MCF 10A (cell line): ENCODE results near the gene PFKP. TPM values are rescaled to one million over a fixed set of nuclear protein-coding genes. Genes with fewer than 3 reads are reported as not detected.

Source experiments
- BruUV-seq: library from RNA; stranded (reverse); fragments of 400-500 nt; replicated peaks from 2 replicates; lab custom pipeline; 2021; lab: Mats Ljungman, UMichigan
- CTCF ChIA-PET: fragments of 300-600 bp; sonication (Branson Sonifier 250); formaldehyde crosslinking; extraction: SDS; loops from one replicate; lab custom pipeline; 2021; ENCODE audit warnings: antibody characterized with exemption, inconsistent platforms; lab: Yijun Ruan, JAX
- POLR2A ChIA-PET: fragments of 300-600, 350-650 bp; sonication (Branson Sonifier 250); formaldehyde crosslinking; extraction: SDS; loops from one replicate; lab custom pipeline; 2020; ENCODE audit warnings: antibody characterized with exemption, inconsistent platforms; lab: Yijun Ruan, JAX
- DNase-seq: peaks from one replicate; pipeline ENCODE4 v3.0.0-alpha.2; 2018; ENCODE audit not compliant: unreplicated experiment
- H3K27ac Mint-ChIP-seq: one replicate; pipeline ENCODE4 v1.8.0; 2022; ENCODE audit warnings: mild to moderate bottlenecking, low read depth, mixed read lengths; ENCODE audit not compliant: unreplicated experiment
- H3K27me3 Mint-ChIP-seq: one replicate; pipeline ENCODE4 v1.8.0; 2022; ENCODE audit warnings: mixed read lengths; ENCODE audit not compliant: insufficient read depth, unreplicated experiment
- H3K36me3 Mint-ChIP-seq: one replicate; pipeline ENCODE4 v1.8.0; 2022; ENCODE audit warnings: mild to moderate bottlenecking, moderate library complexity, mixed read lengths; ENCODE audit not compliant: insufficient read depth, unreplicated experiment
- H3K4me1 Mint-ChIP-seq: one replicate; pipeline ENCODE4 v1.8.0; 2022; ENCODE audit warnings: mixed read lengths; ENCODE audit not compliant: insufficient read depth, unreplicated experiment
- H3K4me3 Mint-ChIP-seq: one replicate; pipeline ENCODE4 v1.8.0; 2022; ENCODE audit warnings: mild to moderate bottlenecking, moderate library complexity, mixed read lengths; ENCODE audit not compliant: unreplicated experiment
- H3K9me3 Mint-ChIP-seq: one replicate; pipeline ENCODE4 v1.8.0; 2022; ENCODE audit warnings: mixed read lengths; ENCODE audit not compliant: unreplicated experiment
- intact Hi-C: fragments of 100-400 bp; cut with micrococcal nuclease; formaldehyde crosslinking; loops from 2 replicates; pipeline ENCODE4 v1.14.1; 2022
- total RNA-seq: library from RNA; stranded (reverse); gene quantifications from 2 replicates; pipeline ENCODE4 v1.2.3, GENCODE V29; 2022
- TF ChIP-seq, protein P1 (sequence below): fragments of 200-600 bp; IDR thresholded peaks from one replicate; pipeline ENCODE4 v1.8.0; 2022; ENCODE audit warnings: antibody characterized with exemption, mild to moderate bottlenecking; ENCODE audit not compliant: unreplicated experiment

Gene PFKP
- total RNA-seq, 1 experiment from 2014 or later = 186 TPM

DNA sequence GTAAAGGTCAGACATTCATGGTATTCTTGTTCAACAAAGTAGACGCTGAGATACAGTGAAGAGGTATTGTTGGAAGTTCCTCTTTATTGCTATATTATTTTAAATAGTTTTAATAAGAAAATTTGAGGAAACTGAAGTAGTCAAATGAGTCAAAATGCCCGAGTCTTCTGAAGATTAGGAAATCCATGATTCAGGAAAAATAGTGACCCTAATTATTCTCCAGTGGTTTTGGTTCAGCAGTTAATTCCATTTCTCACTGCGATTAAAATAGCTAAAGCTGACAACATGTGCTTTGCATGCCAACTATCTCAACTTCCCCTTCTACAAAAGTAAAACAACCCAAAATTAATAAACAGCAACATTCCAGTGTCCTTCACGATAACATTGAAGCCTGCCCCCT is 32.7 kb upstream of the PFKP start:
- POLR2A ChIA-PET = no interaction called here
- Mint-ChIP-seq H3K27ac (no peak overlapping the region), H3K36me3 (no peaks in the 10 kb centered on the region), H3K27me3 (peaks cover 73% of the 10 kb centered on the region), H3K4me3 (no peak overlapping the region), H3K9me3 (no peaks in the 10 kb centered on the region), H3K4me1 (no peaks in the 10 kb centered on the region)
- TF ChIP-seq, protein P1, sequence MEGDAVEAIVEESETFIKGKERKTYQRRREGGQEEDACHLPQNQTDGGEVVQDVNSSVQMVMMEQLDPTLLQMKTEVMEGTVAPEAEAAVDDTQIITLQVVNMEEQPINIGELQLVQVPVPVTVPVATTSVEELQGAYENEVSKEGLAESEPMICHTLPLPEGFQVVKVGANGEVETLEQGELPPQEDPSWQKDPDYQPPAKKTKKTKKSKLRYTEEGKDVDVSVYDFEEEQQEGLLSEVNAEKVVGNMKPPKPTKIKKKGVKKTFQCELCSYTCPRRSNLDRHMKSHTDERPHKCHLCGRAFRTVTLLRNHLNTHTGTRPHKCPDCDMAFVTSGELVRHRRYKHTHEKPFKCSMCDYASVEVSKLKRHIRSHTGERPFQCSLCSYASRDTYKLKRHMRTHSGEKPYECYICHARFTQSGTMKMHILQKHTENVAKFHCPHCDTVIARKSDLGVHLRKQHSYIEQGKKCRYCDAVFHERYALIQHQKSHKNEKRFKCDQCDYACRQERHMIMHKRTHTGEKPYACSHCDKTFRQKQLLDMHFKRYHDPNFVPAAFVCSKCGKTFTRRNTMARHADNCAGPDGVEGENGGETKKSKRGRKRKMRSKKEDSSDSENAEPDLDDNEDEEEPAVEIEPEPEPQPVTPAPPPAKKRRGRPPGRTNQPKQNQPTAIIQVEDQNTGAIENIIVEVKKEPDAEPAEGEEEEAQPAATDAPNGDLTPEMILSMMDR = no peak
- BruUV-seq = no TSS peak
- intact Hi-C loops = no loop called here
- CTCF ChIA-PET = no interaction called here
- DNase-seq = no peak

DNA sequence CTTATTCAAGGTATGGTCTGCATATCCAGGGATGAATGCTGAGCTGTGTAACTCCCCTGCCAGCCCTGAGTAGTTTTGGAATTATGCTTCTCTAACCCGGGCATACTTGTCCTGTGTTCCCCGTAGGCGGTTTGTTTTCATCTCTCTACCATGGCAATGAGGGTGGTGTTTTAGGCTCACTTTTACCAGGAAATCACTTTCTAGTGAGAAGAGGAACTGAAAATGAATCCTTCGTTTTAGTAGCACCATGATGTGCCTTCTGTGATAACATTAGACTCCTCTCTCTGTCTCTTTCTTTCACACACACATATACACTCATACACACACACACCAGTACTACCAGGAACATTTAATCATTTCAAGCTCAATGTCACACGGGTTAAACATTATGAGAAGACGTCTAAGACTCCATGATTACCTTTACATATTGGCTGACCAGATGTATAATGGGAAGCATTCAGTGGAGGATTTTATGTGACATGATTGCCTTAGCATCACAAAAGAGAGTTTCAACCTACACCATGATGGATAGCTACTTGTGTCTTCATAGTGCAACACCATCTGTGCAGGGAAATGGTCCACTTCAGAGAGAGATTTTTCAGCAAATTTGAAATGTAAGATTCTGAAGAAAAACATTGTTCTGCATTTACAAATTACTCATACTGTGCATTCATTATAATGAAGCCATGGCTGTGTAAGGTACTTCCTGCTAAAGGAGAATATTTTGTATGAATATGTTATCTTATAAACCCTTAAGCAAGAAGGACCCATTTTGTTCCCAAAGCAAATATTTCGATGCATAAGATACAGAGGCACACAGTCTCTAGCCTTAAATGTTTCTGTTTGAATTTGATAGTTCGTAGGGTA is 31.0 kb upstream of the PFKP start:
- intact Hi-C loops = no loop called here
- Mint-ChIP-seq H3K9me3 (no peaks in the 10 kb centered on the region), H3K27me3 (peaks cover 78% of the 10 kb centered on the region), H3K4me1 (no peaks in the 10 kb centered on the region), H3K4me3 (no peak overlapping the region), H3K36me3 (no peaks in the 10 kb centered on the region), H3K27ac (no peak overlapping the region)
- BruUV-seq = no TSS peak
- ChIA-PET POLR2A (no interaction called here), CTCF (no interaction called here)
- DNase-seq = no peak
- TF ChIP-seq, protein P1 = no peak

DNA sequence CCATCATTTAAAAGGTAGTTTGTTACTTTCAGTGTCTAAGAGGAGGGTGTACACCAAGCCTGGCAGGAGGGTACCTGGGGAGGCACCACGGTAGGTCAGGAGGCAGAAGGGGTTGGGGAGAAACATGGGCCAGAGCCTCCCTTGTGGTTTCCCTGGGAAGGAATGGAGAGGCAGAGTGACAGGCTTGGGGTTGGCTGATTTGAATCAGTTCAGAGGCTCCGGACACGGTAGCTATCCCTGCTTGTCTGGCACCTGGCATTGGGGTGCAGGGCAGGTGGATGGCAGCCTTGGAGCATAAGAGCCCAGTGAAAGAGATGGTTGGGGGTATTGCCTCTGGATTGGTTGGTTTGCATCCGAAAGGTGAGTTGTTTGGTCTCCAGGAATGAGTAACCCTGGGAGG is 30.2 kb upstream of the PFKP start:
- Mint-ChIP-seq H3K4me3 (no peak overlapping the region), H3K36me3 (no peaks in the 10 kb centered on the region), H3K27me3 (peaks cover 70% of the 10 kb centered on the region), H3K9me3 (no peaks in the 10 kb centered on the region), H3K4me1 (no peaks in the 10 kb centered on the region), H3K27ac (no peak overlapping the region)
- DNase-seq = no peak
- ChIA-PET CTCF (no interaction called here), POLR2A (no interaction called here)
- TF ChIP-seq, protein P1 = no peak
- intact Hi-C loops = no loop called here
- BruUV-seq = no TSS peak

GRCh38 chr10:3040069-3040468 is 27.3 kb upstream of the PFKP start:
- DNase-seq = no peak
- no peak overlapping the region for H3K27ac Mint-ChIP-seq
- no peaks in the 10 kb centered on the region for H3K36me3 Mint-ChIP-seq
- intact Hi-C loops = loop anchor here (5.0 to 10.0 kb wide), 2 partner anchors 415 to 1598 kb away; no protein-coding TSS in a partner anchor
- POLR2A ChIA-PET = no interaction called here
- peaks cover 57% of the 10 kb centered on the region for H3K27me3 Mint-ChIP-seq
- no TSS peak for BruUV-seq
- H3K4me1 Mint-ChIP-seq = peaks cover 6% of the 10 kb centered on the region
- CTCF ChIA-PET = no interaction called here
- TF ChIP-seq, protein P1 = no peak
- H3K9me3 Mint-ChIP-seq = no peaks in the 10 kb centered on the region
- no peak overlapping the region for H3K4me3 Mint-ChIP-seq
